ENCODE data around the gene LRRC32. TPM values are rescaled to one million over a fixed set of nuclear protein-coding genes. Genes with fewer than 3 reads are reported as not detected.

LRRC32 gene
- polyA plus RNA-seq, 1 donor (not counting 4 experiments of a cell fraction or from before 2014, with no cell fraction given), result not detected

DNA sequence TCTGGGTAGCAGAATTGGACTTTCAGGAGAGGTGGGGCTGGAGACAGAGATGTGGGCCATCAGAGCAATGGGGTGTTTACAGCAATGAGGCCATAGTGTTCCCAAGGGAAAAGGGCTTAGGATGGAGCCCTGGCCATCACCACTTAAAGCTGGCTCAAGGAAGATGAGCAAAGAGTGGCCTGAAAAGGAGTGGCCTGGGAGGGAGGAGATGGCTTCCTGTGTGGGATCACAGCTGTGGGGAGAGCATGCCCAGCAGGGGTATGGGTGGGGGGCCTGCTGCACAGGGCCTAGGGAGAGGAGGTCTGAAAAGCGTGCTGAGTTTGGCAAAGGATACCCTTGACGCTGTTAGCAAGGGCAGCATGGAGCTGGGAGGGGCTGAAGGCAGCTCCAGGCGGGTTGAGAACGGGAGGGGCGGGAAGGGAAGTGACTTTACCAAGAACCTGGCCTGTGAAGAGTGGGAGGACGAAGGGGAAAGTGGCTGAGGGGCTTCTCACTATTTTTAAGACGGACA, 13.9 kb downstream of the LRRC32 start:
- Histone ChIP-seq H2AFZ (ENCODE audit: control insufficient read depth, low read length) (no peak overlapping the region), H3K36me3 (ENCODE audit: control insufficient read depth in 2 of 2, extremely low read depth in 1 of 2, insufficient read depth in 2 of 2, low read length in 2 of 2) (no peaks in the 10 kb centered on the region), H4K20me1 (ENCODE audit: control insufficient read depth, extremely low read depth, insufficient read depth, low read length) (no peaks in the 10 kb centered on the region), H3K79me2 (ENCODE audit: control insufficient read depth, insufficient read depth, low read length) (no peaks in the 10 kb centered on the region), H3K27ac (ENCODE audit: control insufficient read depth, insufficient read depth, low read length) (no peak overlapping the region), H3K4me1 (ENCODE audit: control insufficient read depth, extremely low read depth, insufficient read depth, low read length) (no peaks in the 10 kb centered on the region), H3K27me3 (ENCODE audit: control insufficient read depth, extremely low read depth, insufficient read depth, low read length) (peaks cover 17% of the 10 kb centered on the region), H3K9me3 (ENCODE audit: control insufficient read depth, low read depth, low read length) (no peaks in the 10 kb centered on the region), H3K4me2 (ENCODE audit: control insufficient read depth, extremely low read depth, insufficient read depth, low read depth, low read length) (no peak overlapping the region), H3K4me3 (ENCODE audit: control insufficient read depth in 2 of 3, extremely low read depth in 1 of 3, insufficient read depth in 2 of 3, low read depth in 1 of 3, low read length in 3 of 3) (no peak overlapping the region), H3K9me1 (ENCODE audit: control insufficient read depth, extremely low read depth, insufficient read depth, low read length) (no peaks in the 10 kb centered on the region), H3K9ac (ENCODE audit: control insufficient read depth, extremely low read depth, insufficient read depth, low read length) (no peak overlapping the region)
- TF ChIP-seq, protein P1, sequence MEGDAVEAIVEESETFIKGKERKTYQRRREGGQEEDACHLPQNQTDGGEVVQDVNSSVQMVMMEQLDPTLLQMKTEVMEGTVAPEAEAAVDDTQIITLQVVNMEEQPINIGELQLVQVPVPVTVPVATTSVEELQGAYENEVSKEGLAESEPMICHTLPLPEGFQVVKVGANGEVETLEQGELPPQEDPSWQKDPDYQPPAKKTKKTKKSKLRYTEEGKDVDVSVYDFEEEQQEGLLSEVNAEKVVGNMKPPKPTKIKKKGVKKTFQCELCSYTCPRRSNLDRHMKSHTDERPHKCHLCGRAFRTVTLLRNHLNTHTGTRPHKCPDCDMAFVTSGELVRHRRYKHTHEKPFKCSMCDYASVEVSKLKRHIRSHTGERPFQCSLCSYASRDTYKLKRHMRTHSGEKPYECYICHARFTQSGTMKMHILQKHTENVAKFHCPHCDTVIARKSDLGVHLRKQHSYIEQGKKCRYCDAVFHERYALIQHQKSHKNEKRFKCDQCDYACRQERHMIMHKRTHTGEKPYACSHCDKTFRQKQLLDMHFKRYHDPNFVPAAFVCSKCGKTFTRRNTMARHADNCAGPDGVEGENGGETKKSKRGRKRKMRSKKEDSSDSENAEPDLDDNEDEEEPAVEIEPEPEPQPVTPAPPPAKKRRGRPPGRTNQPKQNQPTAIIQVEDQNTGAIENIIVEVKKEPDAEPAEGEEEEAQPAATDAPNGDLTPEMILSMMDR (optimal IDR thresholded peaks at IDR 0.05 in 1 of 3, IDR thresholded peaks at IDR 0.05 in 1 of 3, conservative IDR thresholded peaks at IDR 0.05 in 1 of 3; ENCODE audit: extremely low read depth in 1 of 3, insufficient read depth in 2 of 3, low read length in 3 of 3), result no peak
- TF ChIP-seq EZH2 (IDR thresholded peaks at IDR 0.05; ENCODE audit: low read length), result no peak
- DNase-seq (ENCODE audit: low read depth, low spot score) (no peak), FAIRE-seq (no peak)
- dilution Hi-C loops (cut with MboI; ENCODE audit: extremely low pct_ligation_motif_present, low sequenced_read_pairs), result no loop called here

DNA sequence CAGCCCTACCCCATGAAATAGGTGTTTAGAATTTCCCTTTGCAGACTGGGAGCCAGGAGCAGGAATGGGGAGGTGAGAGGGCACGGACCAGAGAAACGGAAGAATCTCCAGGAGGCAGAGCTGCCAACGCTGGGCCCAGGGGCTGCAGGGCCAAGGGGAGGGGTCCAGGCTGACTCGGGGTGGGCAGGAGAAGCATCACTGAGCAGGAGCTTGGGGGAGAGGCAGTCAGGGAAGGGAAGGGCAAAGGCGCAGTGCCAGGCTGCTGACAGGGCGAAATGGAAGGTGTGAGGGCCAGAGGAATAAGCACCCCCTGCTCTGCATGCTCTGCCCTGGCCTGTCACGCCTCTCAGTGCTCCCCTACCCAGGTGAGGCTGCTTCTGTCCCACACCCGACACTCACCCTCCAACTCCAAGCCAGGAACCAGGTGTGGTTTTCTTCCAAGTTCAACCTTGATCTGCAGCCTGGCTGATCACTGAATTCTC, 14.5 kb downstream of the LRRC32 start:
- Histone ChIP-seq H3K79me2 (ENCODE audit: control insufficient read depth, insufficient read depth, low read length) (no peaks in the 10 kb centered on the region), H3K9me1 (ENCODE audit: control insufficient read depth, extremely low read depth, insufficient read depth, low read length) (no peaks in the 10 kb centered on the region), H4K20me1 (ENCODE audit: control insufficient read depth, extremely low read depth, insufficient read depth, low read length) (no peaks in the 10 kb centered on the region), H3K4me2 (ENCODE audit: control insufficient read depth, extremely low read depth, insufficient read depth, low read depth, low read length) (no peak overlapping the region), H3K4me1 (ENCODE audit: control insufficient read depth, extremely low read depth, insufficient read depth, low read length) (no peaks in the 10 kb centered on the region), H3K27me3 (ENCODE audit: control insufficient read depth, extremely low read depth, insufficient read depth, low read length) (peaks cover 17% of the 10 kb centered on the region), H3K36me3 (ENCODE audit: control insufficient read depth in 2 of 2, extremely low read depth in 1 of 2, insufficient read depth in 2 of 2, low read length in 2 of 2) (no peaks in the 10 kb centered on the region), H3K27ac (ENCODE audit: control insufficient read depth, insufficient read depth, low read length) (no peak overlapping the region), H3K9ac (ENCODE audit: control insufficient read depth, extremely low read depth, insufficient read depth, low read length) (no peak overlapping the region), H2AFZ (ENCODE audit: control insufficient read depth, low read length) (no peak overlapping the region), H3K9me3 (ENCODE audit: control insufficient read depth, low read depth, low read length) (no peaks in the 10 kb centered on the region), H3K4me3 (ENCODE audit: control insufficient read depth in 2 of 3, extremely low read depth in 1 of 3, insufficient read depth in 2 of 3, low read depth in 1 of 3, low read length in 3 of 3) (no peak overlapping the region)
- DNase-seq (ENCODE audit: low read depth, low spot score) (no peak), FAIRE-seq (no peak)
- dilution Hi-C loops (cut with MboI; ENCODE audit: extremely low pct_ligation_motif_present, low sequenced_read_pairs), result no loop called here
- TF ChIP-seq EZH2 (IDR thresholded peaks at IDR 0.05; ENCODE audit: low read length), result no peak
- TF ChIP-seq, protein P1 (optimal IDR thresholded peaks at IDR 0.05 in 1 of 3, IDR thresholded peaks at IDR 0.05 in 1 of 3, conservative IDR thresholded peaks at IDR 0.05 in 1 of 3; ENCODE audit: extremely low read depth in 1 of 3, insufficient read depth in 2 of 3, low read length in 3 of 3), result no peak

Data from keratinocyte (primary cell).